Neural progenitor cell (in vitro differentiated cells): ENCODE data around the gene COX8C. TPM values are rescaled to one million over a fixed set of nuclear protein-coding genes. Genes with fewer than 3 reads are reported as not detected.

ENCODE experiments used
- DNase-seq: peaks from one replicate; pipeline ENCODE4 v3.0.0-alpha.2; 2016; ENCODE audit warnings: low spot score
- H2AFZ ChIP-seq: fragments of 200-600 bp; sonication (generic); replicated peaks from 2 replicates; pipeline ENCODE4 v1.6.1; 2016; ENCODE audit warnings: antibody characterized with exemption
- H3F3A ChIP-seq: fragments of 200-600 bp; sonication (generic); 2 replicates; pipeline ENCODE4 v1.6.1; 2016; ENCODE audit warnings: antibody characterized with exemption, low read depth
- H3K27ac ChIP-seq: fragments of 200-600 bp; sonication (generic); 2 replicates; pipeline ENCODE4 v1.5.1; 2016; ENCODE audit warnings: mild to moderate bottlenecking
- H3K27me3 ChIP-seq: fragments of 200-600 bp; sonication (generic); 2 replicates; pipeline ENCODE4 v1.6.1; 2016; ENCODE audit warnings: mild to moderate bottlenecking, moderate library complexity
- H3K36me3 ChIP-seq: fragments of 200-600 bp; sonication (generic); 2 replicates; pipeline ENCODE4 v1.5.1; 2016
- H3K4me1 ChIP-seq: fragments of 200-600 bp; sonication (generic); 2 replicates; pipeline ENCODE4 v1.6.1; 2016; ENCODE audit warnings: mixed run types
- H3K4me2 ChIP-seq: fragments of 200-600 bp; sonication (generic); 2 replicates; pipeline ENCODE4 v1.6.1; 2016
- H3K4me3 ChIP-seq: fragments of 200-600 bp; sonication (generic); 2 replicates; pipeline ENCODE4 v1.5.1; 2016
- H3K79me2 ChIP-seq: fragments of 200-600 bp; sonication (generic); 2 replicates; pipeline ENCODE4 v1.6.1; 2016; ENCODE audit warnings: low read depth
- H3K9ac ChIP-seq: fragments of 200-600 bp; sonication (generic); 2 replicates; pipeline ENCODE4 v1.6.1; 2016
- H3K9me3 ChIP-seq: fragments of 200-600 bp; sonication (generic); 2 replicates; pipeline ENCODE4 v1.5.1; 2016; ENCODE audit warnings: low read depth
- H4K20me1 ChIP-seq: fragments of 200-600 bp; sonication (generic); 2 replicates; pipeline ENCODE4 v1.6.1; 2016; ENCODE audit warnings: low read depth
- H3K27ac Mint-ChIP-seq: 3 replicates; pipeline ENCODE4 v1.8.0; 2021; ENCODE audit warnings: mixed read lengths
- H3K27me3 Mint-ChIP-seq: 2 replicates; pipeline ENCODE4 v1.8.0; 2022; ENCODE audit warnings: low read depth, mild to moderate bottlenecking, inconsistent platforms, moderate library complexity, mixed read lengths; ENCODE audit not compliant: insufficient read depth
- H3K36me3 Mint-ChIP-seq: 3 replicates; pipeline ENCODE4 v1.8.0; 2021; ENCODE audit warnings: mixed read lengths
- H3K4me1 Mint-ChIP-seq: 3 replicates; pipeline ENCODE4 v1.8.0; 2021; ENCODE audit warnings: mixed read lengths
- H3K4me3 Mint-ChIP-seq: 3 replicates; pipeline ENCODE4 v1.8.0; 2021; ENCODE audit warnings: mild to moderate bottlenecking, moderate library complexity, mixed read lengths
- H3K9me3 Mint-ChIP-seq: 3 replicates; pipeline ENCODE4 v1.8.0; 2020; ENCODE audit warnings: mixed read lengths
- EZH2 ChIP-seq: fragments of 200-600 bp; sonication (generic); IDR thresholded peaks from 2 replicates; pipeline ENCODE4 v1.6.1; 2017; ENCODE audit warnings: antibody characterized with exemption, mild to moderate bottlenecking, moderate library complexity
- EZH2phosphoT487 ChIP-seq: fragments of 200-600 bp; sonication (generic); IDR thresholded peaks from 2 replicates; pipeline ENCODE4 v1.6.1; 2017; ENCODE audit warnings: antibody characterized with exemption
- small RNA-seq: library from RNA; depleted of rRNA; stranded (forward); fragments of <200 nt; gene quantifications from one replicate; pipeline ENCODE3, GENCODE V24; 2015
- total RNA-seq: library from RNA; depleted of rRNA; stranded (reverse); fragments of >200 nt; gene quantifications from 2 replicates; pipeline ENCODE4 v1.2.3, GENCODE V29; 2015; ENCODE audit warnings: low replicate concordance
- TF ChIP-seq, protein P1 (sequence below): fragments of 200-600 bp; sonication (generic); IDR thresholded peaks from 2 replicates; pipeline ENCODE4 v1.5.1; 2017; ENCODE audit warnings: antibody characterized with exemption, mild to moderate bottlenecking

Gene COX8C
- total RNA-seq, 1 donor from 2014 or later = not detected

DNA sequence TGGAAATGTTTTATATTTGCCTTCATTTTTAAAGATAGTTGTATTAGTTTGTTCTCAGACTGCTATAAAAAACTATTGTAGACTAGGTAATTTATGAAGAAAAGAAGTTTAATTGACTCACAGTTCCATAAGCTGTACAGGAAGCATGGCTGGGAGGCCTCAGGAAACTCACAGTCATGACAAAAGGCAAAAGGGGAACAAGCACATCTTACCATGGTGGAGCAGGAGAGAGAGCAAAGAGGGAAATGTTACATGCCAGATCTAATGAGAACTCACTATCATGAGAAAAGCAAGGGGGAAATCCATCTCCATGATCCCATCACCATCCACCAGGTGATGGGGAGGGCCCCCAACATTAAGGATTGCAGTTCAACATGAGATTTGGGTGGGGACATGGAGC, 48.2 kb downstream of the COX8C start:
- DNase-seq = no peak
- Mint-ChIP-seq H3K27me3 (no peaks in the 10 kb centered on the region), H3K9me3 (peaks cover 5% of the 10 kb centered on the region), H3K27ac (no peak overlapping the region), H3K4me1 (no peaks in the 10 kb centered on the region), H3K4me3 (no peak overlapping the region), H3K36me3 (no peaks in the 10 kb centered on the region)
- Histone ChIP-seq H2AFZ (no peak overlapping the region), H3K79me2 (no peaks in the 10 kb centered on the region), H3K4me1 (no peaks in the 10 kb centered on the region), H3K27me3 (no peaks in the 10 kb centered on the region), H3K9ac (no peak overlapping the region), H3K27ac (no peak overlapping the region), H3K4me3 (no peak overlapping the region), H3F3A (no peaks in the 10 kb centered on the region), H3K9me3 (peaks cover 7% of the 10 kb centered on the region), H3K36me3 (no peaks in the 10 kb centered on the region), H3K4me2 (no peak overlapping the region), H4K20me1 (no peaks in the 10 kb centered on the region)
- TF ChIP-seq EZH2phosphoT487 = no peak
- no peak for TF ChIP-seq EZH2
- TF ChIP-seq, protein P1, sequence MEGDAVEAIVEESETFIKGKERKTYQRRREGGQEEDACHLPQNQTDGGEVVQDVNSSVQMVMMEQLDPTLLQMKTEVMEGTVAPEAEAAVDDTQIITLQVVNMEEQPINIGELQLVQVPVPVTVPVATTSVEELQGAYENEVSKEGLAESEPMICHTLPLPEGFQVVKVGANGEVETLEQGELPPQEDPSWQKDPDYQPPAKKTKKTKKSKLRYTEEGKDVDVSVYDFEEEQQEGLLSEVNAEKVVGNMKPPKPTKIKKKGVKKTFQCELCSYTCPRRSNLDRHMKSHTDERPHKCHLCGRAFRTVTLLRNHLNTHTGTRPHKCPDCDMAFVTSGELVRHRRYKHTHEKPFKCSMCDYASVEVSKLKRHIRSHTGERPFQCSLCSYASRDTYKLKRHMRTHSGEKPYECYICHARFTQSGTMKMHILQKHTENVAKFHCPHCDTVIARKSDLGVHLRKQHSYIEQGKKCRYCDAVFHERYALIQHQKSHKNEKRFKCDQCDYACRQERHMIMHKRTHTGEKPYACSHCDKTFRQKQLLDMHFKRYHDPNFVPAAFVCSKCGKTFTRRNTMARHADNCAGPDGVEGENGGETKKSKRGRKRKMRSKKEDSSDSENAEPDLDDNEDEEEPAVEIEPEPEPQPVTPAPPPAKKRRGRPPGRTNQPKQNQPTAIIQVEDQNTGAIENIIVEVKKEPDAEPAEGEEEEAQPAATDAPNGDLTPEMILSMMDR = no peak

DNA sequence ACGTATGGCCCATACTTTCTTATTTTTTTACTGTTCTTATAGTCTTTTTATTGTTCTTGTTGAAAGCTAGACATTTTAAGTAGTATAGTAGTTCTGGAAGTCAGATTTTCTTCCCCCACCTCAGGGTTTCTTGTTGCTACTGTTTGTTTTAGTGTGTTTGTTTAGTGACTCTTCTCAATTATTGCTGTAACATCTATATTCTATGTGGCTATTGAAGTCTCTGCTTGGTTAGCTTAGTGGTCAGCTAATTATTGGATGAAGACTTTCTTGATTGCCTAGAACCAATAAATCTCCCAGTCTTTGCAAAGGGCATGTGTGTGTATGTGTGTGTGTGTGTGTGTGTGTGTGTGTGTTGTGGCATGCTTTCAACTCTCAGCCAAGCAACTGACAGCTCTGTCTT, 49.5 kb downstream of the COX8C start:
- H3K27me3 ChIP-seq = no peaks in the 10 kb centered on the region
- H2AFZ ChIP-seq = no peak overlapping the region
- no peak for DNase-seq
- Mint-ChIP-seq H3K4me3 (no peak overlapping the region), H3K4me1 (no peaks in the 10 kb centered on the region), H3K27ac (no peak overlapping the region), H3K27me3 (no peaks in the 10 kb centered on the region), H3K36me3 (no peaks in the 10 kb centered on the region), H3K9me3 (peaks cover 5% of the 10 kb centered on the region)
- H3K4me1 ChIP-seq = no peaks in the 10 kb centered on the region
- TF ChIP-seq EZH2phosphoT487 (no peak), EZH2 (no peak)
- TF ChIP-seq, protein P1 = no peak
- no peaks in the 10 kb centered on the region for H3K36me3 ChIP-seq
- H3K4me3 ChIP-seq = no peak overlapping the region
- no peak overlapping the region for H3K9ac ChIP-seq
- no peaks in the 10 kb centered on the region for H3F3A ChIP-seq
- no peak overlapping the region for H3K27ac ChIP-seq
- H3K79me2 ChIP-seq = no peaks in the 10 kb centered on the region
- H3K4me2 ChIP-seq = no peak overlapping the region
- H4K20me1 ChIP-seq = no peaks in the 10 kb centered on the region
- peaks cover 7% of the 10 kb centered on the region for H3K9me3 ChIP-seq

Small RNAs within 50 kb of the gene (small RNA-seq; reads per million reads assigned to genes)
- not detected for gene RF00019

Other genes starting within 250 kb of the COX8C start
- gene ITPK1, start 231.3 kb upstream of the COX8C start, total RNA-seq = 25.8 and 34.6 TPM in 2 replicates
- 26.9 and 34.6 TPM in 2 replicates for gene MOAP1, start 162.3 kb upstream of the COX8C start, total RNA-seq
- 16.1 and 17.2 TPM in 2 replicates for gene LYSET, start 161.9 kb upstream of the COX8C start, total RNA-seq
- gene GON7, start 140.1 kb upstream of the COX8C start, total RNA-seq = 11.2 and 24.6 TPM in 2 replicates
- 47.6 and 55.7 TPM in 2 replicates for gene UBR7, start 139.9 kb upstream of the COX8C start, total RNA-seq
- gene BTBD7, start 14.1 kb upstream of the COX8C start, total RNA-seq = 30.1 and 44.7 TPM in 2 replicates
- gene UNC79, start 83.8 kb downstream of the COX8C start, total RNA-seq = 2.1 and 2.2 TPM in 2 replicates